Psoas muscle (tissue), 8 donors: ENCODE results near the gene SDCBP2. TPM values are rescaled to one million over a fixed set of nuclear protein-coding genes. Genes with fewer than 3 reads are reported as not detected.

ENCODE experiments used
- ATAC-seq, 4 donors: fragments of 200-7000 bp; cut with Tn5 transposase; one replicate each; pipeline ENCODE4 v1.9.1; 2020; ENCODE audit warnings: moderate library complexity in 3 of 4, mild to moderate bottlenecking in 2 of 4
- DNase-seq, 2 donors: peaks; one replicate each; pipeline ENCODE4 v3.0.0-alpha.2; 2020
- H3K27ac ChIP-seq: fragments of 200-600 bp; one replicate; pipeline ENCODE4 v1.8.0; 2022
- H3K27me3 ChIP-seq, 3 donors: fragments of 200-600 bp in 1 of 3; one replicate each; pipeline versions ENCODE4 v1.6.1 to v1.8.0; 2013 to 2022; ENCODE audit warnings: low read length in 2 of 3, mild to moderate bottlenecking in 2 of 3, moderate library complexity in 1 of 3; ENCODE audit not compliant: insufficient read depth in 3 of 3
- H3K36me3 ChIP-seq, 2 donors: fragments of 200-600 bp in 1 of 2; one replicate each; pipeline versions ENCODE4 v1.6.1 to v1.8.0; 2013 to 2022; ENCODE audit warnings: low read depth in 1 of 2, mild to moderate bottlenecking in 1 of 2, moderate library complexity in 1 of 2; ENCODE audit not compliant: insufficient read depth in 1 of 2
- H3K4me1 ChIP-seq: fragments of 200-600 bp; one replicate; pipeline ENCODE4 v1.8.0; 2022
- H3K4me3 ChIP-seq: fragments of 200-600 bp; one replicate; pipeline ENCODE4 v1.8.0; 2022; ENCODE audit warnings: mild to moderate bottlenecking
- H3K9me3 ChIP-seq: fragments of 200-600 bp; one replicate; pipeline ENCODE4 v1.8.0; 2022
- WGBS, 3 donors: extraction: QIAGEN DNeasy Blood & Tissue Kit; methylation state at CpG; one replicate each; pipeline versions ENCODE4 v1.1.6 to v1.1.7; 2013; 5-methylcytosine and 5-hydroxymethylcytosine counted together
- intact Hi-C, 2 donors: fragments of 100-400 bp; cut with DNase I; formaldehyde crosslinking; loops; one replicate each; pipeline versions ENCODE4 v1.11.0 to v1.14.2; 2022
- polyA plus RNA-seq, 3 donors: library from polyadenylated mRNA; stranded (reverse); fragments of 200-250 nt; gene quantifications; one replicate each; pipeline ENCODE4 v1.2.3, GENCODE V29; 2013
- total RNA-seq, 4 donors: library from RNA; stranded (reverse); fragmentation: NEBNext Ultra II Directional in 2 of 4; extraction: Animal tissue kit (Norgen Biotek cat#: 25700) in 2 of 4; gene quantifications; one replicate each; pipeline versions ENCODE4 v1.2.1 to v1.2.4, GENCODE V29; 2021 to 2023
- TF ChIP-seq, protein P1 (sequence below): fragments of 200-600 bp; IDR thresholded peaks from one replicate; pipeline ENCODE4 v1.8.0; 2022; ENCODE audit warnings: antibody characterized with exemption
- donor health status: healthy with polysubstance abuse.
- donor health status: DM: no; HTN: no; CAD: no; lungs with moderate emphysema.
- donor health status: Bipolar disorder and iron deficiency.
- donor health status: healthy.
- donor health status: DM: yes; HTN: yes; CAD: no.
- donor health status: DM: no; HTN: no; CAD: no.
- donor health status: DM: no; HTN: no; CAD: no.
- donor health status: DM: yes; HTN: yes; CAD: no.

The SDCBP2 gene
- total and polyA plus RNA-seq, 7 donors = 1.6 to 10.5 (median 2.0) TPM

DNA sequence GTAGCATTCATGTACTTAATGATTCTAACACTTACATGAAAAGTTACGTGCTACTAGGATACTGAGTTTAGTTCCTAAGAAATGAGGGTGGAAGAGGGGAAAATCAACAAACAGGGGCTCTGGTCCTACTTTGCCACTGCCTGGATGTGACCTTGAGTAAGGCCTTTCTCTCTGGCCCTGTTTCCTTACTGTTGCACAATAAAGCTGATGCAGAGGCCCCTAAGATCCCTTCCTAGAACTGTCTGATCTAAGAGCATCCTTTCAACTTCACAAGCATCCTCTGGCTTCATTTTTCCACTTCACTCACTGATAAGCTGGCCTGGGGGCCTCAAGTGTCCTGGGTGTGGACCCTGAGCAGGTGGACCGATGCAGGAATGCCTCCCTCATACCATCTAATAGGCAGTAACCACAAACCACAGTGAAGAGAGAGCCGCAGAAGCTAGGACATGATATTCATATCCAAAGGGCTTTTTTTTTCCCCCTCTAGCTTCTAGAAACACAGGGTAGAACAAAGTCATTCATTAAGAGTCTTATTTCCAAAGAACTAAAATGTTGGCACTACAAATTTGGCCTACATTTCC is 42.4 kb upstream of the SDCBP2 start:
- intact Hi-C loops = loop anchor here (5.0 kb wide), 1 partner anchor 34 kb away; no protein-coding TSS in a partner anchor
- no peak for DNase-seq
- Histone ChIP-seq H3K9me3 (no peaks in the 10 kb centered on the region), H3K4me3 (no peak overlapping the region), H3K27me3 (no peaks in the 10 kb centered on the region), H3K27ac (peak overlapping the region; percentile 46), H3K36me3 (peaks cover 3 to 66% of the 10 kb centered on the region in 2 donors), H3K4me1 (peaks cover 48% of the 10 kb centered on the region)
- peak in 3 of 4 donors; percentile 51 to 60 (median 58) for ATAC-seq
- TF ChIP-seq, protein P1, sequence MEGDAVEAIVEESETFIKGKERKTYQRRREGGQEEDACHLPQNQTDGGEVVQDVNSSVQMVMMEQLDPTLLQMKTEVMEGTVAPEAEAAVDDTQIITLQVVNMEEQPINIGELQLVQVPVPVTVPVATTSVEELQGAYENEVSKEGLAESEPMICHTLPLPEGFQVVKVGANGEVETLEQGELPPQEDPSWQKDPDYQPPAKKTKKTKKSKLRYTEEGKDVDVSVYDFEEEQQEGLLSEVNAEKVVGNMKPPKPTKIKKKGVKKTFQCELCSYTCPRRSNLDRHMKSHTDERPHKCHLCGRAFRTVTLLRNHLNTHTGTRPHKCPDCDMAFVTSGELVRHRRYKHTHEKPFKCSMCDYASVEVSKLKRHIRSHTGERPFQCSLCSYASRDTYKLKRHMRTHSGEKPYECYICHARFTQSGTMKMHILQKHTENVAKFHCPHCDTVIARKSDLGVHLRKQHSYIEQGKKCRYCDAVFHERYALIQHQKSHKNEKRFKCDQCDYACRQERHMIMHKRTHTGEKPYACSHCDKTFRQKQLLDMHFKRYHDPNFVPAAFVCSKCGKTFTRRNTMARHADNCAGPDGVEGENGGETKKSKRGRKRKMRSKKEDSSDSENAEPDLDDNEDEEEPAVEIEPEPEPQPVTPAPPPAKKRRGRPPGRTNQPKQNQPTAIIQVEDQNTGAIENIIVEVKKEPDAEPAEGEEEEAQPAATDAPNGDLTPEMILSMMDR = no peak
- WGBS, 3 donors = 68 to 78% (median 77%) methylated on average over 3 of the region's 3 CpGs

DNA sequence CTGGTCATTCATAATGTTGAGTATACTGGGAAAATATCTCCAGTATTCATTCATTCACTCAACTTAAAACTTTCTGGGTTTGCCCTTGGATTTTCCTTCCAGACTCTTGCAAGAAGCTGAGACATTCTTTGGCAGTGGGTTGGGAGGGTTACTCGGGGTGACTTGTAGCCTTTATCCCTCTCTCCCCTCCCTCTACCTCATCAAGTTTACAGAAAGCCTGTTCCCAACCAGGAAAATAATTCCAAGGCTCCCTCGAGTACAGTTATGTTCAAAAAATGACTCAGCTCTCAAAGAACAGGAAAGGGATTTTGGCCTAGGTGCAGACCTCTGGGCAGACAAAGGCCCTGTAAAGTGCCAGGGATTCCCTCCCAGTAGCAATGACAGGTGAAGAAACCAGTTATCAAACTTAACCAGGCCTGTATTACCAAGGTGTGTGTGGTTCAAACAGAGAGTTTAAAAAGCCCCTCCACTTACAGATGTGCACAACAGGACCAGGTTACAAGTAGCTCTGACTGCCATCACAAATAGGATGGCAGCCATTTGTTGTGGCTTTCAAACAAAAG is 41.7 kb upstream of the SDCBP2 start:
- 6 to 13% (median 13%) methylated on average over 2 of the region's 2 CpGs for WGBS, 3 donors
- peak overlapping the region; percentile 46 for H3K27ac ChIP-seq
- no peaks in the 10 kb centered on the region for H3K9me3 ChIP-seq
- intact Hi-C loops = loop anchor here (5.0 kb wide), 1 partner anchor 33 kb away; no protein-coding TSS in a partner anchor
- ATAC-seq = peak in 3 of 4 donors; percentile 49 to 60 (median 55)
- no peaks in the 10 kb centered on the region for H3K27me3 ChIP-seq
- TF ChIP-seq, protein P1 = no peak
- H3K4me1 ChIP-seq = peaks cover 42% of the 10 kb centered on the region
- peaks cover 3 to 66% of the 10 kb centered on the region in 2 donors for H3K36me3 ChIP-seq
- no peak for DNase-seq
- H3K4me3 ChIP-seq = no peak overlapping the region

DNA sequence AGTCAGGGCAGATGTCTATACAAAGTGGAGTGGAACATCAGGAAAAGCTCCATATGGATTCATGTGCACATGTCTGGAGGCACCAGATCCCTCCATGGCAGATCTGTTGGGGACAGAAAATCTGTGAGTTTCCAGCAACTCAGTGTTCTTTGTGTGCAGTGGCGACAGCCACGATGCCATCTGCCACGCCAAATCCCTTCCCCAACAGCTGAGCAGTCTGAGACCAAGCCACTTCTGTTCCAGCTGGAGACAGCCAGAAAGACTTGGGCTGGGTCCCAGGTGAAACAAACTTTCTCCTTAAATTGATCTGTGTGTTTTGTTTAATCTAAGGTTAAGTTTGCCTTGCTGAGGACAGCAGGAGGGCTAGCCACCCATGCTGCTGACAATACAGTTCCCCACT is 41.0 kb upstream of the SDCBP2 start:
- intact Hi-C loops = loop anchor here (5.0 kb wide), 1 partner anchor 33 kb away; no protein-coding TSS in a partner anchor
- H3K4me3 ChIP-seq = no peak overlapping the region
- H3K36me3 ChIP-seq = peaks cover 3 to 66% of the 10 kb centered on the region in 2 donors
- 23 to 50% (median 28%) methylated on average over 3 of the region's 3 CpGs for WGBS, 3 donors
- H3K27ac ChIP-seq = no peak overlapping the region
- DNase-seq (no peak), ATAC-seq (peak in 2 of 4 donors; percentile 30 to 42)
- no peaks in the 10 kb centered on the region for H3K27me3 ChIP-seq
- H3K9me3 ChIP-seq = no peaks in the 10 kb centered on the region
- TF ChIP-seq, protein P1 = no peak
- H3K4me1 ChIP-seq = peaks cover 35% of the 10 kb centered on the region

DNA sequence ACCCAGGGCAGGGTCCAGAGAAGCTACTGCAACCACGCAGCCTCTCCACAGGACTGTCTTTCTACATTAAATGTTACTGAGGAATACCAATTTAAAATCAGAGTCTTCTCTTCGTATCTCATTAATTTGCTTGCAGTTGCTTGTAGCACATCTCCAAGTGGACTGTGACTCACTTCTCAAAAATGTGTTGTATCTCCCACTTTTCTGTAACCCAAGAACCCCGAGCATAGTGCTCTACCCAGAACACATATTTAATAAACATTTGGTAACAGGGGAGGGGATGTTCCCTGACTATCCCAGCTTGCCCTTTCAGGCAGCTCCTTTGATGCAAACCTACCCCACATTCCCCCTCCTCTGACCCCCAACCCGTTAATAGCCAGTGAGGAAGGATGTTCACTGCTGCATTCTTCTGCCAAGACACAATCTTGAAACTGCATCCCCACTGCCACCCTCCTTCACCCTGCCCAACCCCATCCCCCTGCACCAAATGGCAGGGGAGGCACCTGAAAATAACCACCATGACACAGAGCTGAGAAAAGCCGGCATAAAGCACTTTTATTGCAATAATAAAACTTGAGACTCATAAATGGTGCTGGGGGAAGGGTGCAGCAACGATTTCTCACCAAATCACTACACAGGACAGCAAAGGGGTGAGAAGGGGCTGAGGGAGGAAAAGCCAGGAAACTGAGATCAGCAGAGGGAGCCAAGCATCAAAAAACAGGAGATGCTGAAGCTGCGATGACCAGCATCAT is 39.7 kb upstream of the SDCBP2 start:
- H3K27ac ChIP-seq = no peak overlapping the region
- no peaks in the 10 kb centered on the region for H3K9me3 ChIP-seq
- 64 to 66% (median 64%) methylated on average over 7 of the region's 7 CpGs for WGBS, 3 donors
- intact Hi-C loops = no loop called here
- H3K27me3 ChIP-seq = no peaks in the 10 kb centered on the region
- DNase-seq = no peak
- H3K4me3 ChIP-seq = no peak overlapping the region
- H3K4me1 ChIP-seq = peaks cover 26% of the 10 kb centered on the region
- H3K36me3 ChIP-seq = peaks cover 3 to 58% of the 10 kb centered on the region in 2 donors
- TF ChIP-seq, protein P1 = no peak
- no peak for ATAC-seq
